ENCODE data around the gene PHF19.

PHF19 gene

DNA sequence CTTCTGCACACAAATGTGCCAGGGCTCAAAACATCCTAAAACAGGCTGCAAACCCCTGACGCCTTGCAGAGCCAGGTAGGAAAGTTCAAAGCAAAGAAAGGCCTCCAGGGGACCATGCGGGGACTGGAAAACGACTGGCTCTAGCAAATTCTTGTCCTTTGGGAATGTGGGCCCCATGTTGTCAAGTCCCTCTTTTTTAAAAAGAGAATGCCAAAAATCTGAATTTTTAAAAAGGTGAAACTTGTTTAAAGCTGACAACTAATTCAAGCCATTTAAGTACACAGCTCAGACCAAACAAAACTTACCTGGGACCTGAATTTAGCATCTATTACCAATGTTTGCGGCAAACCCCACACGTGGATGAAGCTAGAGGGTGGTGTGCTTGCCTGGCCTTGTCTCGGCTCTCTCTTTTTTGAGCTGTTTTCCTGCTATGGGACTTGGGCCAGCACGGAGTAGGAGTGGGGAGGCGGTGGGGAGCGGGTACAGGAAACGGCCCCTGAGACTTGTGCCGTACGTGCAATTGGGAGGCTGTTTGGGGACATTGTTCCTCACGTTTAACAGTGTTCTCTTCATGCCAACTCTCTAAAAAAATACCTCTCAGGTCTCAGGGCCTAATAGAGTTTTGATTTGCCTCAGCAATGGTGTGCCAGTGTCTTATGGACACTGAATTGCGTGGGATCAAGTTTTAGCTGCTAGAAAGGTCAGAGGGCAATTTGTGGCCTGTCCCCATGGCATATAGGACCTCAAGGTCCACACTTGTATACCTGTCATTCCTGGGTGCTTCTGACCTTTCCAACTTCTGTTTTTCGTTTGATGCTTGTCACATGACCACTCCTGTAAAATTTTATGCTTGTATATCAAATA is 15.1 kb upstream of the PHF19 start:
- DNase-seq = no peak

DNA sequence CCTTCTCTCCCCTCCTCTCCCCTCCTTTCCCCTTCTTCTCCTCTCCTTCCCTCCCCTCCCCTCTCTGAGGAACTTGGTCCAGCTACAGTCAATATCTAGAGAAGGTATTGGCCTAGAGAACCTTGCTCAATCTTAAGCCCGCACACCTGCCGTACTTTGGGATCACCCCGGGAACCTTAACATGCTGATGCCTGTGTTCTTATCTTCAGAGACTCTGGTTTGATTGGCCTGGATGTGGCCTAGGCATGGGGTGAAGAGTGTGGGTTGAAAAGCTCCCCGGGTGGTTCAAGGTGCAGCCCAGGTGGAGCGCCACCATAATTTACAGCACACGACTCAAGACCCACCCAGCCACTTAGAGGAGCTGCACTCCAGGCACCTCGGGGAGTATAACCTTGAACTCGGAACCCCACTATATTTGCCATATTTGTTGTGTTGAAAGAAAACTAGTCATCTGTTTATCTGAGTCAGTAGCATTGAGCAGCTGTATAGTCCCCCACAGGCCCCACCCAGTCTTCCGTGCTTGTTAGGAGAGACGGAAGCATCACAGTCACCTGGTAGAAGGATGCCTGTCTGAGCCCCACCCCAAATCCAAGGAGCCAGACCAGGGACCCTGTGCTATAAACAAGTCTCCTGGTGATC is 14.4 kb upstream of the PHF19 start:
- peak; percentile 87 for DNase-seq

DNA sequence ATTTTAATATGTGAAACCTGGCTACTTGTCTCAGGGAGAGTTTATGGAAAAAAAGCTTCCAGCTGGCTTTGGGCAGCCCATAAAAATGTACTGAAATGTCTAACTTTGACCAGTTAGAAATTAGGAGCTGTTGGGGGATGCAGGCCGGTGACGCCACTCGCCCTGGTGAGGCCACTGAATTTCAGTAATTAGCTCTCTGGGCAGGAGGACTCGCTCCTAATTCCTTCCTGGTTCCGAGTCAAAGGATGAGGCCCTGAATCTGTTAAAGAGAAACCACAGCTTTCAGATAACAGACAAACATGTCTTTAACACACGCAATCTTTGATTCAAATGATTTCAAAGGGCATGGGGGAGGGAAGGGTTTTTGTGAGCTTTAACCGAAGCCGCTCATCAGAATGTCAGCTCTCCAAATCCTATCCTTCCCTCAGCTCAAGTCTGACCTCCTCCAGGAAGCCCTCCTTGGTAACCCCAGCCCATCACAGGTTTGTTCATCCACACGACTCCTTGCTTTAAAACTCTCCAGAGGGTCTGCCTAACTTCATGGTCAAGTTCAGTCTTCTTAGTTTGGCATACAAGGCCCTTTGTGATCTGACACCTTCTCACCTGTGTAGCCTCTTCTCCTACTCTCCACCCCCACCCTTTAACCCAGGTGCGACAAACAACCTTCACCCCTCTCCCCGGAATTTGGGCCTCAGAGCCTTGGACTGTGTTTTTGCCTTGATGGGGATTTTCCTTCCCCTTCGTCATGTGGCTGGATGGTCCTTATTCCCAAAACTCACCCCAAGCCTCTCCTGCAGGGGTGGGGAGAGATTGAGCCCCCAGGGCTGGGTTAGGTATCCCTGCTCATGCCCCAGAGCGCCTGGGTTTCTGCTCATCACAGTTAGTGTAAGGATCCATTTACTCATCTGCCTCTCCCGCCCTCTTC is 13.6 kb upstream of the PHF19 start:
- DNase-seq = peak; percentile 73

DNA sequence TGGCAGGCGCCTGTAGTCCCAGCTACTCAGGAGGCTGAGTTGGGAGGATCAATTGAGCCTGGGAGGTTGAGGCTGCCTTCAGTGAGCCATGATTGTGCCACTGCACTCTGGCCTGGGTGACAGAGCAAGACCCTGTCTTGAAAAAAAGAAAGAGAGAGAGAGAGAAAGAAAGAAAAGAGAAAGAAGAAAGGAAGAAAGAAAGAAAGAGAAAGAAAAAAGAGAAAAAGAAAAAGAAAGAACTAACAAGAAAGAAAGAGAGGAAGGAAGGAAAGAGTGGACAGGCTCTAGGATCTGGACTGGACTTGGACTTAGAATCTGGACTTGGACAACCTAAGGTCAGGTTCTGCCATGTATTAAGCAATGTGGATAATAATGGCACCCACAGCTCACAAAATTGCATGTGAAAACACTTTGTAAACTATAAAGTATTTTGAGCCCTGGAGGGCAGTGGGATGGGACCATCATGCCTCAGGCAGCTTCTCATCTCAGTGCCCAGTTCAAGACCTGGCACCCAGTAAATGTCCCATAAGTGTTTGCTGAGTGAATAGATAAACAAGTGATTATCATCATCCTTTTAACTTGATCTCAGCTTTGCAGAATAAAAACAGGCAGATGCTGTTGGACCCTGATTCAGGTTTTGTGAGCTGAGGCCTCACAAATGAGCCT is 12.8 kb upstream of the PHF19 start:
- no peak for DNase-seq

- DNase-seq = no peak
These were observed 11.6 kb upstream of the PHF19 start for GRCh38 chr9:120888626-120889025.

DNA sequence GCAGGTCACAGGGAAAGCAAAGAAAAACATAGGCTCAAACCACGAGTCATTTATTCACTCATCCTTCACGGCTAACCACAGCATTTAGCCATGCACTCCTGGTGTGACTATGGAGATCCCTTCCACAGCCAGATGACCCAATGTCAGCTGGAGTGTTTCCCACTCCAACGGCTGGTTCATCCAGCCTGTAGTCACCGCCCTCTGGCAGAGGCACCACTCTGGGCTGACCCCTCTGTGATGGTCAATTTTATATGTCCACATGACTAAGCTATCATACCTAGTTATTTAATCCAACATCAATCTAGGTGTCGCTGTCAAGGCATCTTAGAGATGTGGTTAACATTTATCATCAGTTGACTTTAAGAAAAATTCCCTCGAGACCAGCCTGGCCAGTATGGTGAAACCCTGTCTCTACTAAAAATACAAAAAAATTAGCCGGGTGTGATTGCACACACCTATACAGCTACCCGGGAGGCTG is 9.5 kb upstream of the PHF19 start:
- DNase-seq = no peak

DNA sequence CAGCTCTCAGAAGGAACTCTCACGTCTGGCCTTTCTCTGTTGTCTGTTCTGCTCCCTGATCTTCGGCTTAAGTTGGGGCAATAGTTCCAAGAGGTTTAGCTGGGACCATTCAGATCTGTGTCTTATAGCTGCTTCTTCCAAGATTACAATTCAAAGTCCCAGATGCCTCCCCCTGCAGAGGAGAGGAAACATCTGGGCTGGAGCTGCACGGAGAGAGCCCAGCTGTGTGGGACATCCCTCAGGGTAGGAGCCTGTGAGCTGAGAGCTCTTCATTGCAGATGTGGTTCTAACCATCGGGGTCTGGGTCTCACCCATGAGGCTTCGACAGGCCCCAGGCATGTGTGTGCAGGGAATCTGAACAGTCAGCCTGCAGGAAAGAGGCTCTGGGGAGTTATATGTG is 9.0 kb upstream of the PHF19 start:
- no peak for DNase-seq

GRCh38 chr9:120885457-120885856 is 8.5 kb upstream of the PHF19 start:
- no peak for DNase-seq

GRCh38 chr9:120883608-120883996 is 6.6 kb upstream of the PHF19 start:
- no peak for DNase-seq

- peak; percentile 51 for DNase-seq
These were observed 6.1 kb upstream of the PHF19 start for GRCh38 chr9:120882935-120883607.

GRCh38 chr9:120879446-120879845 is 2.5 kb upstream of the PHF19 start:
- DNase-seq = no peak

DNA sequence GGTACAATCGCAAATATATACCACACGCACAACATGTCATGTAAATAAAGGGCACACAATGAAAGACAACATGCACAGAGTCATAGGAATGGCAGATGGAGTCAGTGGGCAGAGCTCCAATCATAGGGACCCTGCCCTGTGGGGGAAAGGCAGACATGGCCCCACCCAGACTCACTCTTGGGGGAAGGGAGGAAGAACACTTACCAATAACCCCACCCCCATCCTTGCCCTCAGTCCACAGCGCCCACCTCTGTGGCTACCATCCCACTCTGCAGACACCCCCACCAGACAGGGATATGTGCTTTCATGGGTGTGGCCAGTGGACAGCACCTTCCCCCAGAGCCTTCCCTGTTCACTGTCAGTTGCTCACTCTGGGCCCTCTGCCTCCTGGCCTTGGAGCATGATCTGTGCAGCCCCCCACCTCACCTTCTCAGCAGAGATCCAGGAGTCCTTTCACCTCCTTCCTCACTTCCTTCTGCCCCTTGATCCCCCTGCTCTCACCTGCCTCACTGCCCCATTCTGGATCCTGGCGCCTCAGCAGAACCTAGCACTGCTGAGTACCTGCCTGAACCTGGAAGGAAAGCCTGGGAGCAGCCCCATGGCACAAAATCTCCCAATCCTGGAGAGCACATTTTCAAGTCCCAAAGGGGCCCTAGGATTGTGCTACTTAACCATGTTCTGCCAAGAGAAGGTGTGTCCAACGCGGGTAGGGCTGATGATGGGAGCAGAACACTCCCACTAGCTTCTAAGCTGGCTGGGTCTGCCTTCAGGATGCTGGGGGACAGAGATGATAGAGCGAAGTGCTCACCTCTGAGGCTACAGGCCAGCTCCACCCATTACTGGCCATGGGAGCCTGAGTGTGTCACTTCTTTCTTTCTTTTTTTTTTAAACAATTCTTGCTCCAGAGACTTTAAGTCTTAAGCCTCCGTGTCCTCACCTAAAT is 1.5 kb upstream of the PHF19 start:
- DNase-seq = no peak

GRCh38 chr9:120877276-120878034 is 467 bp upstream of the PHF19 start:
- peak; percentile 48 for DNase-seq

GRCh38 chr9:120875954-120876841 is 790 bp downstream of the PHF19 start:
- DNase-seq = peak; percentile 91

GRCh38 chr9:120875643-120875953 is 1.4 kb downstream of the PHF19 start:
- DNase-seq = no peak

GRCh38 chr9:120875195-120875565 is 1.8 kb downstream of the PHF19 start:
- no peak for DNase-seq

DNA sequence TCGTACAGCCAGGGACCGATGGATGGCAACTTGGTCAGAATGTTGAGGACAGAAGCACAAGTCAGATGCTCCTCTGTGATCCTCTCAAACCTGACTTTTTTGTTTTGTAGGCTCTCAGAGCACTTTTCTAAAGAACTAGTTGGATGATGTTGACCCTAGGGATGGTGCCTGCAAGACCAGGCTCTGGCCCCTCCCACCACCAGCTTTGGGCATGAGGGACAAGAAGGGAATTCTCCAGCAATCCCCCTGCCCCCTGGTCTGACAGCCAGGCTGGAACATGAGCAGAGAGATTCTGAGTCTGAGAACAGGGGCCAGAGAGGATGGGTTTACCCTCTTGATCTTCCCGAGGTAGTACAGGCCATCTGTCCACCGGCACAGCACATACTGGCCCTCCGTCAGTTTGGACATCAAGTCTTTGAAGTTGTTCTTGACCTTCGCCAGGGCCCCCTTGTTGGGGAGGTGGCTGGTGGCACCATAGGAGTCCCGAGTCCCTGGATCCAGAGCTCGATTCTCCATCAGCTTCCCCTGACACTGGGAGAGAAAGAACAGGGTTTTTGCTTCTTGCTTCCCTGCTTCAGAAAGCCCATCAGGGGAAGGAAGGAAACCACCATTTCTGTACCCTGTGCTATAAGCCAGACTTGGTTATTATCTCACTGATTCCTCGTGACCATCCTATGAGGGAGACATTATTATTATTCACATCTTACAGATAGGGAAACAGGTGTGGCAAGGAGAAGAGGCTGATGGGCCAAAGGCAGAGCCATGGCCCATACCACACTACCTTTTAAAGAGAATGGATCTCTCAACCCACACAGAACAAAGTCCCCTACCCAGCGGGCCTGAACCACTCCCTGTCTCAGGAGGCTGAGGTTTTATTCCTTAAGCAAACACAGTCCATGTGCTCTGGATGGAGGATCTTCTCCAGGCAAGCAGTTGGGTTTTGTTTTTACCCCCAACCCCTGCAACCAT is 2.5 kb downstream of the PHF19 start:
- DNase-seq = no peak

- DNase-seq = peak; percentile 41
These were observed 3.5 kb downstream of the PHF19 start for GRCh38 chr9:120873512-120873911.
